ENCODE results near the gene TBX15.
"Not testable (repeated sequence)": the region's sequence is repeated elsewhere in the genome, so short reads cannot be mapped to it uniquely, and the experiment has no call there.

TBX15 gene

GRCh38 chr1:118920124-118920717 lies 67.9 kb downstream of the TBX15 start:
- Histone ChIP-seq H3K27me3 (replicated peaks) (no peaks in the 10 kb centered on the region), H3K4me3 (ENCODE audit: low read depth, low read length) (no peak overlapping the region), H3K27ac (no peak overlapping the region), H3K36me3 (replicated peaks) (peaks cover 47% of the 10 kb centered on the region)
- TF ChIP-seq, protein P1, sequence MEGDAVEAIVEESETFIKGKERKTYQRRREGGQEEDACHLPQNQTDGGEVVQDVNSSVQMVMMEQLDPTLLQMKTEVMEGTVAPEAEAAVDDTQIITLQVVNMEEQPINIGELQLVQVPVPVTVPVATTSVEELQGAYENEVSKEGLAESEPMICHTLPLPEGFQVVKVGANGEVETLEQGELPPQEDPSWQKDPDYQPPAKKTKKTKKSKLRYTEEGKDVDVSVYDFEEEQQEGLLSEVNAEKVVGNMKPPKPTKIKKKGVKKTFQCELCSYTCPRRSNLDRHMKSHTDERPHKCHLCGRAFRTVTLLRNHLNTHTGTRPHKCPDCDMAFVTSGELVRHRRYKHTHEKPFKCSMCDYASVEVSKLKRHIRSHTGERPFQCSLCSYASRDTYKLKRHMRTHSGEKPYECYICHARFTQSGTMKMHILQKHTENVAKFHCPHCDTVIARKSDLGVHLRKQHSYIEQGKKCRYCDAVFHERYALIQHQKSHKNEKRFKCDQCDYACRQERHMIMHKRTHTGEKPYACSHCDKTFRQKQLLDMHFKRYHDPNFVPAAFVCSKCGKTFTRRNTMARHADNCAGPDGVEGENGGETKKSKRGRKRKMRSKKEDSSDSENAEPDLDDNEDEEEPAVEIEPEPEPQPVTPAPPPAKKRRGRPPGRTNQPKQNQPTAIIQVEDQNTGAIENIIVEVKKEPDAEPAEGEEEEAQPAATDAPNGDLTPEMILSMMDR (IDR thresholded peaks at IDR 0.05; ENCODE audit: low read depth, low read length, missing control alignments), result no peak
- in situ Hi-C loops (cut with HindIII; ENCODE audit: low pct_ligation_motif_present, low sequenced_read_pairs), result no loop called here
- DNase-seq, result no peak

DNA sequence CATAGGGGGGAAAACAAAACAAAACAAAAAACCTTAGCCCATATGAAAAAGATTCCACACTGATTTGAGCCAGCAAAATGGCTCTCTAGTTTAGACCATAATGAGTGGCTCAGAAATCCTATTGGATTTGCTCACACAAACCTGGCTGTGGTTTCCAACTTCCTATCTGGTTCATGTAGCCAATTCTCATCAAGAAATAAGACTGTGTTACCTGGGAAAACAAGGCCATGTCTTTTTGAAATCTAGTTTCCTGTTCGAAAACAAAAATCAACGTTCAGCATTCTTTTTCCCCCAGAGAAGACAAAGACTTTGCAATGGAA lies 69.2 kb downstream of the TBX15 start:
- in situ Hi-C loops (cut with HindIII; ENCODE audit: low pct_ligation_motif_present, low sequenced_read_pairs), result no loop called here
- Histone ChIP-seq H3K27me3 (replicated peaks) (no peaks in the 10 kb centered on the region), H3K27ac (no peak overlapping the region), H3K4me3 (ENCODE audit: low read depth, low read length) (no peak overlapping the region), H3K36me3 (replicated peaks) (peaks cover 38% of the 10 kb centered on the region)
- TF ChIP-seq, protein P1 (IDR thresholded peaks at IDR 0.05; ENCODE audit: low read depth, low read length, missing control alignments), result no peak
- no peak for DNase-seq

GRCh38 chr1:118918230-118918939 lies 69.8 kb downstream of the TBX15 start:
- Histone ChIP-seq H3K36me3 (replicated peaks) (peaks cover 37% of the 10 kb centered on the region), H3K4me3 (ENCODE audit: low read depth, low read length) (no peak overlapping the region), H3K27ac (no peak overlapping the region), H3K27me3 (replicated peaks) (no peaks in the 10 kb centered on the region)
- TF ChIP-seq, protein P1 (IDR thresholded peaks at IDR 0.05; ENCODE audit: low read depth, low read length, missing control alignments), result no peak
- in situ Hi-C loops (cut with HindIII; ENCODE audit: low pct_ligation_motif_present, low sequenced_read_pairs), result no loop called here
- no peak for DNase-seq

DNA sequence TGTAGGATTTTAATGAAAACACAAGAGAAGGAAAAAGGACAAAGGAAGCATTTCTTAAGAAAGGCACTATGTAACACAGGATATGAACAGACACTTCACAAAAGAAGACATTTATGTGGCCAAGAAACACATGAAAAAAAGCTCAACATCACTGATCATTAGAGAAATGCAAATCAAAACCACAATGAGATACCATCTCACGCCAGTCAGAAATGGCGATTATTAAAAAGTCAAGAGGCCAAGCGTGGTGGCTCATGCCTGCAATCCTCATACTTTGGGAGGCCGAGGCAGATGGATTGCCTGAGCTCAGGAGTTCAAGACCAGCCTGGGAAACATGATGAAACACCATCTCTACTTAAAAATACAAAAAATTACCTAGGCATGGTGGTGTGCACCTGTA lies 71.8 kb downstream of the TBX15 start:
- DNase-seq; H3K27me3 ChIP-seq (replicated peaks); in situ Hi-C loops (cut with HindIII; ENCODE audit: low pct_ligation_motif_present, low sequenced_read_pairs); H3K27ac ChIP-seq; H3K4me3 ChIP-seq (ENCODE audit: low read depth, low read length): not testable (repeated sequence)
- peaks cover 35% of the 10 kb centered on the region for H3K36me3 ChIP-seq (replicated peaks)

GRCh38 chr1:118914379-118915161 lies 73.6 kb downstream of the TBX15 start:
- Histone ChIP-seq H3K36me3 (replicated peaks) (peaks cover 43% of the 10 kb centered on the region), H3K27ac (no peak overlapping the region), H3K27me3 (replicated peaks) (no peaks in the 10 kb centered on the region), H3K4me3 (ENCODE audit: low read depth, low read length) (no peak overlapping the region)
- TF ChIP-seq, protein P1 (IDR thresholded peaks at IDR 0.05; ENCODE audit: low read depth, low read length, missing control alignments), result no peak
- in situ Hi-C loops (cut with HindIII; ENCODE audit: low pct_ligation_motif_present, low sequenced_read_pairs), result no loop called here
- no peak for DNase-seq

DNA sequence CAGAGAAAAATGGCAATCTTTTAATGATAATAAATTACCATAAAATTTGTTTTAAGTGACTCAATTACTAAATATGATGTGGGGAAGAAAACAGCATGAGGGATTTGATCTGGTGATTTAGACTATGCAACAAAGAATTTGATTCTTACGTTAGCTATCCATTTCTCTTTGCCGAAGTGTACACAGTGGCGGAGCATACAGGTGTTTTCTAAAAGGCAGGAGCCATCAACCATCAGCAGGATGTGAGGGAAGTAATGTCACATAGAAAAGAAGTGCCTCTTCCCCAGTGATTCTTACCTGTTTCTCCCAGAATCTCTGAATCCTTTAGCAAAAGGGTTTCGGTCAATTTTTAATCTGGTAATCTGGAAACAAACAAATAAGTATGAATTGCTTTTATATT lies 74.3 kb downstream of the TBX15 start:
- Histone ChIP-seq H3K4me3 (ENCODE audit: low read depth, low read length) (no peak overlapping the region), H3K27me3 (replicated peaks) (no peaks in the 10 kb centered on the region), H3K27ac (no peak overlapping the region), H3K36me3 (replicated peaks) (peaks cover 49% of the 10 kb centered on the region)
- TF ChIP-seq, protein P1 (IDR thresholded peaks at IDR 0.05; ENCODE audit: low read depth, low read length, missing control alignments), result no peak
- in situ Hi-C loops (cut with HindIII; ENCODE audit: low pct_ligation_motif_present, low sequenced_read_pairs), result no loop called here
- no peak for DNase-seq
